ENCODE measurements around the gene MRPL12. TPM values are rescaled to one million over a fixed set of nuclear protein-coding genes. Genes with fewer than 3 reads are reported as not detected.

Gene MRPL12
- total and polyA plus RNA-seq, 2 experiments from 2014 or later, result 4.3 to 78.5 TPM

DNA sequence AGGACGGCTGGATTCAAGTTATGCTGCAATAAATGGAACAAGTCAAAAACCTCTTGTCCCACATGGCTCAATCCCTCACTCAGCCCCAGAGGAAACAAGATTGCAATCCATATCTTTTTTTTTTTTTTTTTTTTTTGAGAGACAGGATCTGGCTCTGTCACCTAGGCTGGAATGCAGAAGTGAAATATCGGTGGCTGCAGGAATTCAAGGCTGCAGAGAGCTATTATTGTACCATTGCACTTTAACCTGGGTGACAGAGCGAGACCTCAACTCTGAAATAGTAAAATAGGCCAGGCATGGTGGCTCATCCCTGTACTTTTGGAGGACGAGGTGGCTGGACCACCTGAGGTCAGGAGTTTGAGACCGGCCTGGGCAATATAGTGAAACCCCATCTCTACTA, 44.1 kb upstream of the MRPL12 start:
- Histone ChIP-seq H3K36me3 (ENCODE audit: low read depth) (no peaks in the 10 kb centered on the region), H3F3A (ENCODE audit: insufficient read depth) (no peaks in the 10 kb centered on the region), H3K9me2 (ENCODE audit: insufficient read depth) (no peaks in the 10 kb centered on the region), H3K27me3 (replicated peaks; ENCODE audit: insufficient read depth) (no peaks in the 10 kb centered on the region), H3K4me2 (ENCODE audit: unreplicated experiment) (no peak overlapping the region), H4K20me1 (ENCODE audit: insufficient read depth) (no peaks in the 10 kb centered on the region), H3K27ac (no peak overlapping the region), H3K4me1 (ENCODE audit: insufficient read depth) (no peaks in the 10 kb centered on the region), H3K9ac (no peak overlapping the region), H3K4me3 (no peak overlapping the region), H3K79me2 (ENCODE audit: insufficient read depth) (no peaks in the 10 kb centered on the region), H2AFZ (no peak overlapping the region), H3K9me3 (ENCODE audit: low read depth) (no peaks in the 10 kb centered on the region)
- in situ Hi-C loops (cut with MboI), result loop anchor here (10.0 kb wide), 1 partner anchor 64 kb away; no protein-coding TSS in a partner anchor
- no peak for DNase-seq
- 92% methylated on average over 5 of the region's 5 CpGs for WGBS, 2 experiments (ENCODE audit: low coverage in 1 of 2, low lambda C conversion rate in 2 of 2, missing lambda C conversion rate in 2 of 2)
- TF ChIP-seq EZH2 (IDR thresholded peaks at IDR 0.05; ENCODE audit: insufficient read depth, poor library complexity, severe bottlenecking), result no peak
- TF ChIP-seq EZH2phosphoT487 (IDR thresholded peaks at IDR 0.05; ENCODE audit: insufficient read depth, low read depth), result no peak

DNA sequence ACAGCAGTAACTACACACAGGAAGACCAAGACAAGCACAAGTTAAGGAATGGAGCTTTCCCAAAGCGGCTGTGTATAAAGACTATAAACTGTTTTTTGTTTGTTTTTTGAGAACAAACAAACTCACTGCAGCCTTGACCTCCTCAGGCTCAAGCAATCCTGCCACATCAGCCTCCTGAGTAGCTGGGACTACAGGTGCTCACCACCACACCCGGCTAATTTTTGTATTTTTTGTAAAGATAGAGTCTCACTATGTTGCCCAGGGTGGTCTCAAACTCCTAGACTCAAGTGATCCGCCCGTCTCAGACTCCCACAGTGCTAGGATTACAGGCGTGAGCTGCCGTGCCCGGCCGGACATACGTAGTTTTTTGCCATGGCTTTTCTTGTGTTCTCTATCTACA, 42.7 kb upstream of the MRPL12 start:
- Histone ChIP-seq H3K4me2 (ENCODE audit: unreplicated experiment) (no peak overlapping the region), H3K4me1 (ENCODE audit: insufficient read depth) (peaks cover 3% of the 10 kb centered on the region), H3K36me3 (ENCODE audit: low read depth) (no peaks in the 10 kb centered on the region), H3K4me3 (no peak overlapping the region), H2AFZ (no peak overlapping the region), H3K27me3 (replicated peaks; ENCODE audit: insufficient read depth) (no peaks in the 10 kb centered on the region), H3K9ac (no peak overlapping the region), H3K79me2 (ENCODE audit: insufficient read depth) (peaks cover 9% of the 10 kb centered on the region), H3F3A (ENCODE audit: insufficient read depth) (no peaks in the 10 kb centered on the region), H3K27ac (no peak overlapping the region), H4K20me1 (ENCODE audit: insufficient read depth) (no peaks in the 10 kb centered on the region), H3K9me2 (ENCODE audit: insufficient read depth) (no peaks in the 10 kb centered on the region), H3K9me3 (ENCODE audit: low read depth) (no peaks in the 10 kb centered on the region)
- TF ChIP-seq EZH2 (IDR thresholded peaks at IDR 0.05; ENCODE audit: insufficient read depth, poor library complexity, severe bottlenecking) (no peak), EZH2phosphoT487 (IDR thresholded peaks at IDR 0.05; ENCODE audit: insufficient read depth, low read depth) (no peak)
- DNase-seq, result no peak
- in situ Hi-C loops (cut with MboI), result no loop called here
- WGBS, 2 experiments (ENCODE audit: low coverage in 1 of 2, low lambda C conversion rate in 2 of 2, missing lambda C conversion rate in 2 of 2), result 90 to 92% methylated on average over 9 of the region's 9 CpGs

- Histone ChIP-seq H3K4me2 (ENCODE audit: unreplicated experiment) (no peak overlapping the region), H4K20me1 (ENCODE audit: insufficient read depth) (no peaks in the 10 kb centered on the region), H3K9ac (no peak overlapping the region), H3K27ac (no peak overlapping the region), H3K27me3 (replicated peaks; ENCODE audit: insufficient read depth) (no peaks in the 10 kb centered on the region), H3K9me3 (ENCODE audit: low read depth) (no peaks in the 10 kb centered on the region), H3K4me3 (no peak overlapping the region), H2AFZ (no peak overlapping the region), H3F3A (ENCODE audit: insufficient read depth) (no peaks in the 10 kb centered on the region), H3K4me1 (ENCODE audit: insufficient read depth) (peaks cover 6% of the 10 kb centered on the region), H3K9me2 (ENCODE audit: insufficient read depth) (no peaks in the 10 kb centered on the region), H3K36me3 (ENCODE audit: low read depth) (no peaks in the 10 kb centered on the region), H3K79me2 (ENCODE audit: insufficient read depth) (peaks cover 18% of the 10 kb centered on the region)
- WGBS, 2 experiments (ENCODE audit: low coverage in 1 of 2, low lambda C conversion rate in 2 of 2, missing lambda C conversion rate in 2 of 2), result 84 to 86% methylated on average over 4 of the region's 4 CpGs
- DNase-seq, result no peak
- TF ChIP-seq EZH2 (IDR thresholded peaks at IDR 0.05; ENCODE audit: insufficient read depth, poor library complexity, severe bottlenecking) (no peak), EZH2phosphoT487 (IDR thresholded peaks at IDR 0.05; ENCODE audit: insufficient read depth, low read depth) (no peak)
- in situ Hi-C loops (cut with MboI), result no loop called here
Observed at GRCh38 chr17:81662002-81662401, 41.2 kb upstream of the MRPL12 start.

- no peaks in the 10 kb centered on the region for H3K27me3 ChIP-seq (replicated peaks; ENCODE audit: insufficient read depth)
- no peaks in the 10 kb centered on the region for H3K9me3 ChIP-seq (ENCODE audit: low read depth)
- WGBS, 2 experiments (ENCODE audit: low coverage in 1 of 2, low lambda C conversion rate in 2 of 2, missing lambda C conversion rate in 2 of 2), result 83 to 85% methylated on average over 7 of the region's 7 CpGs
- no peaks in the 10 kb centered on the region for H4K20me1 ChIP-seq (ENCODE audit: insufficient read depth)
- H3K79me2 ChIP-seq (ENCODE audit: insufficient read depth), result peaks cover 37% of the 10 kb centered on the region
- H3K27ac ChIP-seq, result no peak overlapping the region
- no peak for TF ChIP-seq EZH2 (IDR thresholded peaks at IDR 0.05; ENCODE audit: insufficient read depth, poor library complexity, severe bottlenecking)
- TF ChIP-seq EZH2phosphoT487 (IDR thresholded peaks at IDR 0.05; ENCODE audit: insufficient read depth, low read depth), result no peak
- H3K9me2 ChIP-seq (ENCODE audit: insufficient read depth), result no peaks in the 10 kb centered on the region
- no peak overlapping the region for H2AFZ ChIP-seq
- H3K9ac ChIP-seq, result no peak overlapping the region
- no peaks in the 10 kb centered on the region for H3F3A ChIP-seq (ENCODE audit: insufficient read depth)
- no peak overlapping the region for H3K4me2 ChIP-seq (ENCODE audit: unreplicated experiment)
- H3K36me3 ChIP-seq (ENCODE audit: low read depth), result no peaks in the 10 kb centered on the region
- DNase-seq, result no peak
- H3K4me3 ChIP-seq, result no peak overlapping the region
- in situ Hi-C loops (cut with MboI), result no loop called here
- peaks cover 14% of the 10 kb centered on the region for H3K4me1 ChIP-seq (ENCODE audit: insufficient read depth)
Observed at GRCh38 chr17:81664051-81664470, 39.1 kb upstream of the MRPL12 start.

Measured in GM23248 (cell line).